GM23338 (cell line): ENCODE measurements around the gene FGD4. TPM values are rescaled to one million over a fixed set of nuclear protein-coding genes. Genes with fewer than 3 reads are reported as not detected.

ENCODE experiments used
- ATAC-seq: fragments of 200-7000 bp; cut with Tn5 transposase; 3 replicates; pipeline ENCODE4 v1.9.1; 2020
- DNase-seq: peaks from one replicate; pipeline ENCODE4 v3.0.0-alpha.2; 2015; ENCODE audit warnings: low spot score
- H2AFZ ChIP-seq: fragments of 200-600 bp; sonication (generic); 2 replicates; pipeline ENCODE4 v1.8.0; 2016; ENCODE audit warnings: antibody characterized with exemption, mild to moderate bottlenecking, moderate library complexity
- H3F3A ChIP-seq: fragments of 200-600 bp; sonication (generic); replicated peaks from 2 replicates; pipeline ENCODE4 v1.8.0; 2017; ENCODE audit warnings: antibody characterized with exemption, mixed run types, low read depth
- H3K27ac ChIP-seq: fragments of 200-600 bp; sonication (generic); 2 replicates; pipeline ENCODE4 v1.6.1; 2016; ENCODE audit warnings: low read depth
- H3K27me3 ChIP-seq: fragments of 200-600 bp; sonication (generic); 2 replicates; pipeline ENCODE4 v1.8.0; 2016; ENCODE audit warnings: mild to moderate bottlenecking, mixed run types, moderate library complexity; ENCODE audit not compliant: insufficient read depth
- H3K36me3 ChIP-seq: fragments of 200-600 bp; sonication (generic); 2 replicates; pipeline ENCODE4 v1.8.0; 2016; ENCODE audit warnings: mild to moderate bottlenecking; ENCODE audit not compliant: insufficient read depth
- H3K4me1 ChIP-seq: fragments of 200-600 bp; sonication (generic); 2 replicates; pipeline ENCODE4 v1.8.0; 2016; ENCODE audit warnings: mild to moderate bottlenecking, moderate library complexity; ENCODE audit not compliant: insufficient read depth
- H3K4me2 ChIP-seq: fragments of 200-600 bp; sonication (generic); 2 replicates; pipeline ENCODE4 v1.7.1; 2017; ENCODE audit warnings: mixed run types
- H3K4me3 ChIP-seq: fragments of 200-600 bp; sonication (generic); 2 replicates; pipeline ENCODE4 v1.6.1; 2016; ENCODE audit warnings: mixed run types
- H3K79me2 ChIP-seq: fragments of 200-600 bp; sonication (generic); replicated peaks from 2 replicates; pipeline ENCODE4 v1.8.0; 2017; ENCODE audit warnings: mild to moderate bottlenecking; ENCODE audit not compliant: insufficient read depth
- H3K9me2 ChIP-seq: fragments of 200-600 bp; sonication (generic); 2 replicates; pipeline ENCODE4 v1.8.0; 2017; ENCODE audit not compliant: insufficient read depth
- H4K20me1 ChIP-seq: fragments of 200-600 bp; sonication (generic); replicated peaks from 2 replicates; pipeline ENCODE4 v1.8.0; 2017; ENCODE audit warnings: mild to moderate bottlenecking; ENCODE audit not compliant: insufficient read depth
- H3K27ac Mint-ChIP-seq: 2 replicates; pipeline ENCODE4 v1.8.0; 2020; ENCODE audit warnings: inconsistent platforms, mild to moderate bottlenecking, moderate library complexity, mixed read lengths
- H3K27me3 Mint-ChIP-seq: 3 replicates; pipeline ENCODE4 v1.8.0; 2022; ENCODE audit warnings: low read depth, mild to moderate bottlenecking, moderate library complexity, mixed read lengths, inconsistent platforms; ENCODE audit not compliant: insufficient read depth, poor library complexity
- H3K36me3 Mint-ChIP-seq: 3 replicates; pipeline ENCODE4 v1.8.0; 2021; ENCODE audit warnings: low read depth, mild to moderate bottlenecking, inconsistent platforms, moderate library complexity, mixed read lengths
- H3K4me1 Mint-ChIP-seq: 3 replicates; pipeline ENCODE4 v1.8.0; 2020; ENCODE audit warnings: mild to moderate bottlenecking, inconsistent platforms, mixed read lengths
- H3K4me3 Mint-ChIP-seq: 3 replicates; pipeline ENCODE4 v1.8.0; 2021; ENCODE audit warnings: moderate library complexity, mild to moderate bottlenecking, inconsistent platforms, mixed read lengths
- H3K9me3 Mint-ChIP-seq: 3 replicates; pipeline ENCODE4 v1.8.0; 2020; ENCODE audit warnings: moderate library complexity, mild to moderate bottlenecking, inconsistent platforms, mixed read lengths
- CREB1 ChIP-seq: fragments of 250-450 bp; sonication (Bioruptor Pico); IDR thresholded peaks from 2 replicates; pipeline ENCODE4 v1.5.0; 2020; ENCODE audit warnings: low read depth, mild to moderate bottlenecking, moderate library complexity
- EZH2 ChIP-seq: fragments of 200-600 bp; sonication (generic); IDR thresholded peaks from one replicate; pipeline ENCODE4 v1.8.0; 2017; ENCODE audit warnings: antibody characterized with exemption, mild to moderate bottlenecking, low read depth; ENCODE audit not compliant: unreplicated experiment
- EZH2phosphoT487 ChIP-seq: fragments of 200-600 bp; sonication (generic); IDR thresholded peaks from one replicate; pipeline ENCODE4 v1.8.1; 2018; ENCODE audit warnings: antibody characterized with exemption; ENCODE audit not compliant: unreplicated experiment
- JUNB ChIP-seq: IDR thresholded peaks from one replicate; pipeline ENCODE4 v1.6.1; 2016; ENCODE audit warnings: antibody characterized with exemption; ENCODE audit not compliant: unreplicated experiment
- NANOG ChIP-seq: IDR thresholded peaks from 2 replicates; pipeline ENCODE4 v1.6.1; 2016; ENCODE audit warnings: antibody characterized with exemption, borderline replicate concordance
- STAT1 ChIP-seq: IDR thresholded peaks from one replicate; pipeline ENCODE4 v1.6.1; 2016; ENCODE audit warnings: antibody characterized with exemption; ENCODE audit not compliant: unreplicated experiment
- ZNF114 ChIP-seq: fragments of 250-450 bp; sonication (Bioruptor Pico); IDR thresholded peaks from 2 replicates; pipeline ENCODE4 v1.5.0; 2020; ENCODE audit warnings: mild to moderate bottlenecking, moderate library complexity
- ZNF331 ChIP-seq: fragments of 250-450 bp; sonication (Bioruptor Pico); IDR thresholded peaks from 2 replicates; pipeline ENCODE4 v1.5.0; 2020; ENCODE audit warnings: low read depth, mild to moderate bottlenecking, moderate library complexity
- polyA plus RNA-seq: library from polyadenylated mRNA; unstranded; fragments of >200 nt; fragmentation: Nextera tagmentation; extraction: Ambion mirVana; gene quantifications from 2 replicates; pipeline ENCODE4 v1.2.1, GENCODE V29; 2016
- total RNA-seq: library from RNA; depleted of rRNA; stranded (reverse); fragments of >200 nt; shearing (Covaris generic); gene quantifications from 2 replicates; pipeline ENCODE4 v1.2.3, GENCODE V29; 2014
- TF ChIP-seq, protein P1 (sequence below): IDR thresholded peaks from 2 replicates; pipeline ENCODE4 v1.6.1; 2016; ENCODE audit warnings: antibody characterized with exemption
- TF ChIP-seq, protein P2 (sequence below): fragments of 250-450 bp; sonication (Bioruptor Pico); IDR thresholded peaks from 2 replicates; pipeline ENCODE4 v1.5.0; 2020; ENCODE audit warnings: mild to moderate bottlenecking, moderate library complexity
- TF ChIP-seq, protein P3 (sequence below), 2 experiments: fragments of 200-600 bp in 1 of 2; sonication (generic) in 1 of 2; conservative IDR thresholded peaks; 2 replicates each; pipeline versions ENCODE4 v1.5.1 to v1.6.1; 2016 to 2017; ENCODE audit warnings: antibody characterized with exemption in 2 of 2, low read depth in 2 of 2, mild to moderate bottlenecking in 2 of 2, moderate library complexity in 1 of 2

FGD4 gene
- total and polyA plus RNA-seq, 2 experiments from 2014 or later = 24.3 to 54.3 TPM

DNA sequence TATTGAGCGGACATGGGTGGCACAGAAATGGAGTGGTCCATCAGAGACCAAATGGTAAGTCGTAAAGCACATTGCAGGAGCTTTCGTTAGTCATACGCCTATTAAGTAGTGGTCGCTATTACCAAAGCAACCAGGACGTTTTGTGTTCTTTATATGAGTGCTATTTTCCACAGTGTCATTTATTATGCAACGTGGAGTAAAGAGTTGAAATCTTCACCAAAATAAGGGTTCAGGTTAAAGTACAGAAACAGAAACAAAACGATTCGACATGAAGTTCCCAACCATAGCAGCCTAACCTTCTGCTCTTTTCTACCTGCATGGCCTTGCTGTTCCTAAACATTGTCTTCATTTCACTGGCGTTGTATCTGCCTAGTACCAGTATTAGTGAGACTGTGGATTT lies 20.1 kb upstream of the FGD4 start:
- H3K36me3 ChIP-seq = no peaks in the 10 kb centered on the region
- no peak overlapping the region for H3K4me3 Mint-ChIP-seq
- H3K79me2 ChIP-seq = no peaks in the 10 kb centered on the region
- no peaks in the 10 kb centered on the region for H3K9me3 Mint-ChIP-seq
- DNase-seq = no peak
- peaks cover 21% of the 10 kb centered on the region for H3K4me1 ChIP-seq
- peak overlapping the region; percentile 80 for H3K27ac Mint-ChIP-seq
- H3K4me3 ChIP-seq = no peak overlapping the region
- no peak overlapping the region for H2AFZ ChIP-seq
- H3K4me1 Mint-ChIP-seq = peaks cover 21% of the 10 kb centered on the region
- H3K27me3 Mint-ChIP-seq = peaks cover 3% of the 10 kb centered on the region
- H3F3A ChIP-seq = no peaks in the 10 kb centered on the region
- TF ChIP-seq ZNF331 (CRISPR knock-in tag) (no peak), EZH2 (no peak)
- H3K9me2 ChIP-seq = no peaks in the 10 kb centered on the region
- H3K36me3 Mint-ChIP-seq = no peaks in the 10 kb centered on the region
- peak; percentile 45; the same call in 2 of the 3 replicates for ATAC-seq
- no peak overlapping the region for H3K4me2 ChIP-seq
- H3K27me3 ChIP-seq = no peaks in the 10 kb centered on the region
- no peaks in the 10 kb centered on the region for H4K20me1 ChIP-seq
- H3K27ac ChIP-seq = peak overlapping the region; percentile 36; the same call in 1 of the 2 replicates

DNA sequence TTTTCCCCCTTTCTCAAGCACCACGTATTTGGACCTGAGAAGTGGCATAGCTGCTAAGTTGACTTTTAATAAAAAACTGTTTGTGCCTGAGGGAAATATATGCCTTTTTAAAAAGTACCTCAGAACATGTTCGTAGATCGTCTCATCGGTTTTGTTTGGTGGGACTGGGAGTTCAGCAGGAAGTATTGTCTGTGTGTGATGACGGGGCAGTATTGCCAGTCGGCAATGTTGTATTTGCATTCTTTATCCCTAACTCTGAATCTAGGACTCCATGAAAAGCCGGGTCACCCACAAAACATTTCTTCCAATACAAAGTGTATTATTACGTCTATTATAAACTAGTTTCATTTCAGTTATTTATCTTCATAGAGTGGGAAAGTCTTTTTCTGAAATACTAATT lies 19.7 kb upstream of the FGD4 start:
- Mint-ChIP-seq H3K27ac (peak overlapping the region; percentile 80), H3K4me1 (peaks cover 21% of the 10 kb centered on the region), H3K4me3 (no peak overlapping the region), H3K27me3 (peaks cover 4% of the 10 kb centered on the region), H3K9me3 (no peaks in the 10 kb centered on the region), H3K36me3 (no peaks in the 10 kb centered on the region)
- peak overlapping the region; percentile 36; the same call in 1 of the 2 replicates for H3K27ac ChIP-seq
- H3K4me3 ChIP-seq = no peak overlapping the region
- ATAC-seq (no peak; the same call in 2 of the 3 replicates), DNase-seq (no peak)
- no peak overlapping the region for H3K4me2 ChIP-seq
- H3K79me2 ChIP-seq = no peaks in the 10 kb centered on the region
- no peaks in the 10 kb centered on the region for H3F3A ChIP-seq
- H3K9me2 ChIP-seq = no peaks in the 10 kb centered on the region
- H3K27me3 ChIP-seq = no peaks in the 10 kb centered on the region
- H2AFZ ChIP-seq = no peak overlapping the region
- H3K36me3 ChIP-seq = no peaks in the 10 kb centered on the region
- no peaks in the 10 kb centered on the region for H4K20me1 ChIP-seq
- H3K4me1 ChIP-seq = peaks cover 21% of the 10 kb centered on the region
- TF ChIP-seq, protein P1, sequence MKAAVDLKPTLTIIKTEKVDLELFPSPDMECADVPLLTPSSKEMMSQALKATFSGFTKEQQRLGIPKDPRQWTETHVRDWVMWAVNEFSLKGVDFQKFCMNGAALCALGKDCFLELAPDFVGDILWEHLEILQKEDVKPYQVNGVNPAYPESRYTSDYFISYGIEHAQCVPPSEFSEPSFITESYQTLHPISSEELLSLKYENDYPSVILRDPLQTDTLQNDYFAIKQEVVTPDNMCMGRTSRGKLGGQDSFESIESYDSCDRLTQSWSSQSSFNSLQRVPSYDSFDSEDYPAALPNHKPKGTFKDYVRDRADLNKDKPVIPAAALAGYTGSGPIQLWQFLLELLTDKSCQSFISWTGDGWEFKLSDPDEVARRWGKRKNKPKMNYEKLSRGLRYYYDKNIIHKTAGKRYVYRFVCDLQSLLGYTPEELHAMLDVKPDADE = no peak
- TF ChIP-seq, protein P2, sequence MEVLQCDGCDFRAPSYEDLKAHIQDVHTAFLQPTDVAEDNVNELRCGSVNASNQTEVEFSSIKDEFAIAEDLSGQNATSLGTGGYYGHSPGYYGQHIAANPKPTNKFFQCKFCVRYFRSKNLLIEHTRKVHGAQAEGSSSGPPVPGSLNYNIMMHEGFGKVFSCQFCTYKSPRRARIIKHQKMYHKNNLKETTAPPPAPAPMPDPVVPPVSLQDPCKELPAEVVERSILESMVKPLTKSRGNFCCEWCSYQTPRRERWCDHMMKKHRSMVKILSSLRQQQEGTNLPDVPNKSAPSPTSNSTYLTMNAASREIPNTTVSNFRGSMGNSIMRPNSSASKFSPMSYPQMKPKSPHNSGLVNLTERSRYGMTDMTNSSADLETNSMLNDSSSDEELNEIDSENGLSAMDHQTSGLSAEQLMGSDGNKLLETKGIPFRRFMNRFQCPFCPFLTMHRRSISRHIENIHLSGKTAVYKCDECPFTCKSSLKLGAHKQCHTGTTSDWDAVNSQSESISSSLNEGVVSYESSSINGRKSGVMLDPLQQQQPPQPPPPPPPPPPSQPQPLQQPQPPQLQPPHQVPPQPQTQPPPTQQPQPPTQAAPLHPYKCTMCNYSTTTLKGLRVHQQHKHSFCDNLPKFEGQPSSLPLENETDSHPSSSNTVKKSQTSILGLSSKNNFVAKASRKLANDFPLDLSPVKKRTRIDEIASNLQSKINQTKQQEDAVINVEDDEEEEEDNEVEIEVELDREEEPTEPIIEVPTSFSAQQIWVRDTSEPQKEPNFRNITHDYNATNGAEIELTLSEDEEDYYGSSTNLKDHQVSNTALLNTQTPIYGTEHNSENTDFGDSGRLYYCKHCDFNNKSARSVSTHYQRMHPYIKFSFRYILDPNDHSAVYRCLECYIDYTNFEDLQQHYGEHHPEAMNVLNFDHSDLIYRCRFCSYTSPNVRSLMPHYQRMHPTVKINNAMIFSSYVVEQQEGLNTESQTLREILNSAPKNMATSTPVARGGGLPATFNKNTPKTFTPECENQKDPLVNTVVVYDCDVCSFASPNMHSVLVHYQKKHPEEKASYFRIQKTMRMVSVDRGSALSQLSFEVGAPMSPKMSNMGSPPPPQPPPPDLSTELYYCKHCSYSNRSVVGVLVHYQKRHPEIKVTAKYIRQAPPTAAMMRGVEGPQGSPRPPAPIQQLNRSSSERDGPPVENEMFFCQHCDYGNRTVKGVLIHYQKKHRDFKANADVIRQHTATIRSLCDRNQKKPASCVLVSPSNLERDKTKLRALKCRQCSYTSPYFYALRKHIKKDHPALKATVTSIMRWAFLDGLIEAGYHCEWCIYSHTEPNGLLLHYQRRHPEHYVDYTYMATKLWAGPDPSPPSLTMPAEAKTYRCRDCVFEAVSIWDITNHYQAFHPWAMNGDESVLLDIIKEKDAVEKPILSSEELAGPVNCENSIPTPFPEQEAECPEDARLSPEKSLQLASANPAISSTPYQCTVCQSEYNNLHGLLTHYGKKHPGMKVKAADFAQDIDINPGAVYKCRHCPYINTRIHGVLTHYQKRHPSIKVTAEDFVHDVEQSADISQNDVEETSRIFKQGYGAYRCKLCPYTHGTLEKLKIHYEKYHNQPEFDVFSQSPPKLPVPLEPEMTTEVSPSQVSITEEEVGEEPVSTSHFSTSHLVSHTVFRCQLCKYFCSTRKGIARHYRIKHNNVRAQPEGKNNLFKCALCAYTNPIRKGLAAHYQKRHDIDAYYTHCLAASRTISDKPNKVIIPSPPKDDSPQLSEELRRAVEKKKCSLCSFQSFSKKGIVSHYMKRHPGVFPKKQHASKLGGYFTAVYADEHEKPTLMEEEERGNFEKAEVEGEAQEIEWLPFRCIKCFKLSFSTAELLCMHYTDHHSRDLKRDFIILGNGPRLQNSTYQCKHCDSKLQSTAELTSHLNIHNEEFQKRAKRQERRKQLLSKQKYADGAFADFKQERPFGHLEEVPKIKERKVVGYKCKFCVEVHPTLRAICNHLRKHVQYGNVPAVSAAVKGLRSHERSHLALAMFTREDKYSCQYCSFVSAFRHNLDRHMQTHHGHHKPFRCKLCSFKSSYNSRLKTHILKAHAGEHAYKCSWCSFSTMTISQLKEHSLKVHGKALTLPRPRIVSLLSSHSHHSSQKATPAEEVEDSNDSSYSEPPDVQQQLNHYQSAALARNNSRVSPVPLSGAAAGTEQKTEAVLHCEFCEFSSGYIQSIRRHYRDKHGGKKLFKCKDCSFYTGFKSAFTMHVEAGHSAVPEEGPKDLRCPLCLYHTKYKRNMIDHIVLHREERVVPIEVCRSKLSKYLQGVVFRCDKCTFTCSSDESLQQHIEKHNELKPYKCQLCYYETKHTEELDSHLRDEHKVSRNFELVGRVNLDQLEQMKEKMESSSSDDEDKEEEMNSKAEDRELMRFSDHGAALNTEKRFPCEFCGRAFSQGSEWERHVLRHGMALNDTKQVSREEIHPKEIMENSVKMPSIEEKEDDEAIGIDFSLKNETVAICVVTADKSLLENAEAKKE = no peak
- TF ChIP-seq EZH2phosphoT487 (no peak), STAT1 (no peak), ZNF114 (CRISPR knock-in tag) (no peak), NANOG (no peak), EZH2 (no peak), CREB1 (CRISPR knock-in tag) (no peak), JUNB (no peak), ZNF331 (CRISPR knock-in tag) (no peak)
- TF ChIP-seq, protein P3, sequence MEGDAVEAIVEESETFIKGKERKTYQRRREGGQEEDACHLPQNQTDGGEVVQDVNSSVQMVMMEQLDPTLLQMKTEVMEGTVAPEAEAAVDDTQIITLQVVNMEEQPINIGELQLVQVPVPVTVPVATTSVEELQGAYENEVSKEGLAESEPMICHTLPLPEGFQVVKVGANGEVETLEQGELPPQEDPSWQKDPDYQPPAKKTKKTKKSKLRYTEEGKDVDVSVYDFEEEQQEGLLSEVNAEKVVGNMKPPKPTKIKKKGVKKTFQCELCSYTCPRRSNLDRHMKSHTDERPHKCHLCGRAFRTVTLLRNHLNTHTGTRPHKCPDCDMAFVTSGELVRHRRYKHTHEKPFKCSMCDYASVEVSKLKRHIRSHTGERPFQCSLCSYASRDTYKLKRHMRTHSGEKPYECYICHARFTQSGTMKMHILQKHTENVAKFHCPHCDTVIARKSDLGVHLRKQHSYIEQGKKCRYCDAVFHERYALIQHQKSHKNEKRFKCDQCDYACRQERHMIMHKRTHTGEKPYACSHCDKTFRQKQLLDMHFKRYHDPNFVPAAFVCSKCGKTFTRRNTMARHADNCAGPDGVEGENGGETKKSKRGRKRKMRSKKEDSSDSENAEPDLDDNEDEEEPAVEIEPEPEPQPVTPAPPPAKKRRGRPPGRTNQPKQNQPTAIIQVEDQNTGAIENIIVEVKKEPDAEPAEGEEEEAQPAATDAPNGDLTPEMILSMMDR (conservative IDR thresholded peaks at IDR 0.05; ENCODE audit: low read depth in 2 of 2) = no peak
